Kidney capillary endothelial cell (primary cell): ENCODE results near the gene EPS8L2.

Source experiments
- DNase-seq: peaks from one replicate; pipeline ENCODE4 v3.0.0-alpha.2; 2018; ENCODE audit warnings: low spot score

EPS8L2 gene

GRCh38 chr11:704781-705645, 1.0 kb upstream of the EPS8L2 start:
- no peak for DNase-seq

DNA sequence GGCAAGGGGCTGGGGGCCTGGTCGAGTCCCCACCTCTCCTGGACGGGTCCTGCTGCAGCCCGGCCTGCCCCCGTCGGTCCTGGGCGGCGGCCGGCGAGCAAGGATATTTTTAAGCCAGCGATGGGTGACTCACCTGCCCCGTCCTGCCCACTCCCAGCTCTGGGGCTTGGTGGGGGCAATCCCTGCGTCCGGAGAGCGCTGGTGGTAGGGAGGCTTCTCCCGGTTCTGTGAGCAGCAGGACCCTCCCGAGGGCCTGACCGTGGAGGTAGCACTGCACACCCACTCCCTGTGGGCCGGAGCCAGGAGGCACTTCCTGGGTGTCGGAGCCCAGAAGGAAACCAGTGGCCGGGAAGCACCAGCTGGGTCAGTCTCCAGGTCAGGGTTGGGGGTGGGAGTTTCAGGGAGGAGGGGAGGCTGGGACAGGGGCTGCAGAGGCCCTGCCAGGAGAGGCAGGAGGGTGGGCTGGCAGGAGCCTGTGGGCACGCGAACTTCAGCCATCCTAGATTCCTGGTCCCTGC, 467 bp downstream of the EPS8L2 start:
- no peak for DNase-seq

DNA sequence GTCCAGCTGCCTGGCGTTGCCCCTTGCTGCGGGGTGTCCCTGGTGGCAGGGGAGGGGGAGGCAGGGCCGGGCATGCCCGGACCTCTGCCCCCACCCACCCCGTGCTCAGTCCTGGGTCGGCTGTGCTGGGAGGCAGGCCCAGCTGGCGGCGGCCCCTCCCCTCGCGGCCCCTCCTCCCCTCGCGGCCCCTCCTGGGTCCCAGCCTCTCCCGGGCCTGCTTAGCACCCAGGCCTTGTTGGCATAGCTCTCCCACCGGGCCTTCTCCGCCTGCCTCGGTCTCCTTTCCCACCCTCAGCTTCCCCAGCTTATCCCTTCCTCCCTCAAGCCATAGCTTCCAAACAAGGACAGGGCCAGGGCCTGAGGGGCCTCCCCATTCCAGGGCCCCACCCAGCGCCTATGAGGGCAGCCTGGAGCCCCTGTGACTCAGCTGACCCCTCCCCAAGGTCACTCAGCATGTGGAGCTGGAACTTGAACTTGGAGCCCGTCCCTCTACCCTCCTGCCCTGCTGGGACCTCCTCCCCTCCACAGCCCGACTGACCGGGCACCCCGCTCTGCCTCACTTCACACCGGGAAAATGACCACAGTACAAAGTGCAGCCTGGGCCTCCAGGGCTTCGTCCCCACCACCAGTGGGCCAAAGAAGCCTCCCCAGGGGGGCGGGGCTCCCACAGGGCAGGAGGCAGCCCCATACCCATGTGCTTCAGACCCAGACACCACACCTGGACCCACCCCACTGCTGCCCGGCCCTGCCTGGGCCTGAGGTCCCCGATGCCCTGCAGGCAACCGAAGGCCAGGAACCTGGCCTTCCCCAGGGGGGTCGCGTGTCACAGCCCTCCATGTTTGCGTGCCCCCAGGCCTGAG, 1.2 kb downstream of the EPS8L2 start:
- no peak for DNase-seq

GRCh38 chr11:707817-708420, 1.9 kb downstream of the EPS8L2 start:
- DNase-seq: no peak

- no peak for DNase-seq
Measured at GRCh38 chr11:708511-708910, 2.5 kb downstream of the EPS8L2 start.

DNA sequence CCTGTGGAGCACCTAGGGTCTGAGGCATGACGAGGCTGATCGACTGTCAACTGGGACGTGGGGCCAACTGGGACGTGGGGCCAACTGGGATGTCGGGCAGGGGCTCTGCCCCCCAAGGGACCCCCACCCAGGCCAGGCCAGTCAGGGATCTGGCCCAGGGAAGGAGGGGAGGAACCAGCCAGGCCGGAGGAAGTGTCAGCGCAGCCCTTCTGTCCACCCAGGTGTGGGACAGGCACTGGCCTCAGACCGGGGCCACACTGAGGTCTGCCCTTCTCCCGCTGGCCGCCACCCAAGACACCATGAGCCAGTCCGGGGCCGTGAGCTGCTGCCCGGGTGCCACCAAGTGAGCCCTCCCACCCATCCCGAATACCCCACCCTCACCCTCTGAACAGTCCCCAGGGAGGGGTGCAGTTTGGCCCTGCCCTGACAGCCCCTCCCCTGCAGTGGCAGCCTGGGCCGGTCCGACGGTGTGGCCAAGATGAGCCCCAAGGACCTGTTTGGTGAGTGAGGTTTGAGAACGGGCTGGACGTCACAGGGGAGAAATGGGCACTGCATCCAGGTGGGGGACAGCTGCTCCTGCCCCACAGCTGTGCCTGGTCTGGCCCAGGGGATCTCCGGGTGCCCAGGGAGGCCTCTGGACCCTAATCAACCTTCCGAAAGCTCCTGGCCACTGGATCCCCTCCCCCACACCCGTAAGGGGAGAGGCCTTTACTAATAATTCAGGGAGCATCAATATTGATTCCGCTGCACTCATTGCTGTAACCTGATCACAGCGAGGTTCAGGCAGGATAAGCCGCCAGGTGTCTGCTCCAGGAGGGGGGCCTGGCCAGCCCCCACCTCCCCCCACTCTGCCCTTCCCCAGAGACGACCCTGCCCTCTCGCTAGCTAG, 3.3 kb downstream of the EPS8L2 start:
- DNase-seq: no peak

DNA sequence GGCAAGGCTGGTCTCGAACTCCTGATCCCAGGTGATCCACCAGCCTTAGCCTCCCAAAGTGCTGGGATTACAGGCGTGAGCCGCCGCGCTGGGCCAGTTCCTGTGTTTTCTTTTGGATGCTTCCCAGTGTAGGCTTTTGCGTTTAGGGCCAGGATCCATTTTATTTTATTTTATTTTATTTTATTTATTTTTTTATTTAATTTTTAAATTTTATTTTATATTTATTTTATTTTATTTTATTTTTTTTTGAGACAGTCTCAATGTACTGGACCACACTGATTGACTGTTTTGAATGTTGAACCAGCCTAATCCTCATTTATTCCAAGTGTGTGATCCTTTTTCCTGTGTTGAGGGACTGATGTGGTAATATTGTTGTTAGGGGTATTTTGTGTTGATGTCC, 8.4 kb downstream of the EPS8L2 start:
- no peak for DNase-seq

DNA sequence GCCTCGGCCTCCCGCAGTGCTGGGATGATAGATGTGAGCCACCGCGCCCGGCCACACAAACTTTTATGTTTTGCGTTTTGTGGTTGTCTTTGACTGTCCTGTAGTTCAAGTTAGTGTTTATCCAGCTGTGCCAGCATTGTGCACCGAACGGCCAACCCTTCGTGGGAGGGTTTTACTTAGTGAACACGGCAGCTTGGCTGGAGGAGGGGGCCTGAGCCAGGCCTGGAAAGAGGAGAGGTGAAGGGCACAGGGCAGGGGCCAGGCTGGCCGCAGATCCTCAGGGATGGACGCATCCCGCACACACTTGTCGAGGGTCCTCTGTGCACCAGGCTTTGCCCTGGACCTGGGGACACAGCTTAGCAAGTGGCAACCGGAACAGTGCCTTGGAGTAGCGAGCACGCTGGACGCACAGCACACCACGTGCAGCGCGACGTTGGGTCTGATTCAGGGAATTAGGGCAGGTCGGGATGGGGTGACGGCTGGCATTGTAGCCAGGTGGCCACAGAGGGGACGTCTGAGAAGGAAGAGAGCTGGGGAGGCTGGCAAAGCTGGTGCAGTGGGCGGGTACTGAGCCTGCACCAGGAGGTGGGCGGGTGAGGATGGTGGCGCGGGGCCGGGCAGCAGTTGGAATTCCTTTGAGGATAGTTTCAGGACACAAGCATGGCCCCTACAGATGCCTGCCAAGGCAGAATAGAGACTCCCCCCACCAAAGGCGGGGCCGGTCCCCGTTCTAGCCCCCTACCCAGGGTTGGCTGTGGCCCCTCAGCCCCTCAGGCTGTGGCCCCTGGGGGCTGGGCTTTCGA, 13.4 kb downstream of the EPS8L2 start:
- no peak for DNase-seq

DNA sequence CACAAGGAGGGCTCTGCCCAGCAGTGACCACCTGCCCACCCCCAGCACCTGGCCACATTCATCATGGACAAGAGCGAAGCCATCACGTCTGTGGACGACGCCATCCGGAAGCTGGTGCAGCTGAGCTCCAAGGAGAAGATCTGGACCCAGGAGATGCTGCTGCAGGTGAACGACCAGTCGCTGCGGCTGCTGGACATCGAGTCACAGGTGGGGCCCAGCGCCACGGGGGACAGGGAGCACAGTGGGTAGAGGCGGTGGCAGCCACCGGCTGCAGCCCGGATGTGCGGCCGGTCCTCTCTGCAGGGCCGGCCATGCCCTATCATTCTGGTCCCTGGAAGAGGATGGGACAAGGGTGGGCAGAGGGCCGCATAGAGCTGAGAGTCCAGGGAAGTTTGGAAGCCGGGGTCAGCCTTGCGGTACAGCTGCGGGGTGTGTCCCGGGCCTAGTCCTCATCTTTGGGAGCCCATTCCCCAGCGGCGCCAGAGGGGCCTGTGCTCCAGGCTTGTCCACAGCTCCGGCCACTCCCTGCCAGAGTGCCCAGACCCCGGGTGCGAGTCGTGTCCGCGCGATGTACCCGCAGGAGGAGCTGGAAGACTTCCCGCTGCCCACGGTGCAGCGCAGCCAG, 14.1 kb downstream of the EPS8L2 start:
- no peak for DNase-seq

DNA sequence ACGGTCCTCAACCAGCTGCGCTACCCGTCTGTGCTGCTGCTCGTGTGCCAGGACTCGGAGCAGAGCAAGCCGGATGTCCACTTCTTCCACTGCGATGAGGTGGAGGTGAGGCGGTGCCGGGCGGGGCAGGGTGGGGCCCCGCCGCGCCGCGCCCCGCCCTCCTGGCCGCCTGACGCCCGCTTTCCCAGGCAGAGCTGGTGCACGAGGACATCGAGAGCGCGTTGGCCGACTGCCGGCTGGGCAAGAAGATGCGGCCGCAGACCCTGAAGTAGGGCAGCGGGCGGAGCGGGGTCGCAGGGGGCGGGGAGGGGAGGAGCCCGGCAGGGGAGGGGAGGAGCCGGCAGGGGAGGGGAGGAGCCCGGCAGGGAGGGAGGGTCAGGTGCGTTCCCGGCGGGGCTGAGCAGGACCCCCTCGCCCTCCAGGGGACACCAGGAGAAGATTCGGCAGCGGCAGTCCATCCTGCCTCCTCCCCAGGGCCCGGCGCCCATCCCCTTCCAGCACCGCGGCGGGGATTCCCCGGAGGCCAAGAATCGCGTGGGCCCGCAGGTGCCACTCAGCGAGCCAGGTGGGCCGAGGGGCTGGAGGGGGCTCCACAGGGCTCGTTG, 14.7 kb downstream of the EPS8L2 start:
- no peak for DNase-seq

GRCh38 chr11:721247-721740, 15.3 kb downstream of the EPS8L2 start:
- no peak for DNase-seq

DNA sequence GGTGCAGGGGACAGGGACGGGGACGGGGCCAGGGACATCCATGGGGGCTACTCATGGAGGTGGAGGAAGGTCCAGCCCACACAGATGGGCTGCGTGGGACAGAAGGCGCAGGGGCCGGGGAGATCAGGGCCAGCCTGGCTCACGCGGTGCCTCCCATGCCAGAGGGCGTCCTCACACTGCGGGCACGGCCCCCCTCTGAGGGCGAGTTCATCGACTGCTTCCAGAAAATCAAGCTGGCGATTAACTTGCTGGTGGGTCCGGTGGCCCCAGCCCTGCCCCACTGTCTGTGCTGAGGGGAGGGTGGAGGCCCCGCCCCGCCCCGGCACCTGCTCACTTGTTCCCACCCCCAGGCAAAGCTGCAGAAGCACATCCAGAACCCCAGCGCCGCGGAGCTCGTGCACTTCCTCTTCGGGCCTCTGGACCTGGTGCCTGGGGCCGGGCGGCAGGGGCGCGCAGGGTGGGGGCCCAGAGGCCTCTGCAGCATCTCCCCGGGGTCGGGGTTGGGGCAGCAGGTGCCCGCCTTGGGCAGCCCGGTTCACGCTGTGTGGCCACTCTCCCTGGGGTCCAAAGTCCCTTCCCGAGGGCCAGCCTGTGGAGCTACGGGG, 15.8 kb downstream of the EPS8L2 start:
- no peak for DNase-seq

DNA sequence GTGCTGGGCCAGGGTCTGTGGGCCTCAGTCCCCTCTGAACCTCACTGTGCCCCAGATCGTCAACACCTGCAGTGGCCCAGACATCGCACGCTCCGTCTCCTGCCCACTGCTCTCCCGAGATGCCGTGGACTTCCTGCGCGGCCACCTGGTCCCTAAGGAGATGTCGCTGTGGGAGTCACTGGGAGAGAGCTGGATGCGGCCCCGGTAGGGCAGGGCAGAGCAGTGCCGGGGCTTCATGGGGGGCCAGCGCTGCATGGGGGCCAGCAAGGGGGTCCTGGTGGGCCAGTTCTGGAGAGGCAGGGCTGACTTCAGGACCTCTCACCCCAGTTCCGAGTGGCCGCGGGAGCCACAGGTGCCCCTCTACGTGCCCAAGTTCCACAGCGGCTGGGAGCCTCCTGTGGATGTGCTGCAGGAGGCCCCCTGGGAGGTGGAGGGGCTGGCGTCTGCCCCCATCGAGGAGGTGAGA, 16.3 kb downstream of the EPS8L2 start:
- DNase-seq: no peak

GRCh38 chr11:723120-723883, 17.3 kb downstream of the EPS8L2 start:
- DNase-seq: peak; percentile 58

GRCh38 chr11:724049-724777, 18.2 kb downstream of the EPS8L2 start:
- DNase-seq: no peak

- no peak for DNase-seq
Measured at GRCh38 chr11:724778-725386, 18.9 kb downstream of the EPS8L2 start.

DNA sequence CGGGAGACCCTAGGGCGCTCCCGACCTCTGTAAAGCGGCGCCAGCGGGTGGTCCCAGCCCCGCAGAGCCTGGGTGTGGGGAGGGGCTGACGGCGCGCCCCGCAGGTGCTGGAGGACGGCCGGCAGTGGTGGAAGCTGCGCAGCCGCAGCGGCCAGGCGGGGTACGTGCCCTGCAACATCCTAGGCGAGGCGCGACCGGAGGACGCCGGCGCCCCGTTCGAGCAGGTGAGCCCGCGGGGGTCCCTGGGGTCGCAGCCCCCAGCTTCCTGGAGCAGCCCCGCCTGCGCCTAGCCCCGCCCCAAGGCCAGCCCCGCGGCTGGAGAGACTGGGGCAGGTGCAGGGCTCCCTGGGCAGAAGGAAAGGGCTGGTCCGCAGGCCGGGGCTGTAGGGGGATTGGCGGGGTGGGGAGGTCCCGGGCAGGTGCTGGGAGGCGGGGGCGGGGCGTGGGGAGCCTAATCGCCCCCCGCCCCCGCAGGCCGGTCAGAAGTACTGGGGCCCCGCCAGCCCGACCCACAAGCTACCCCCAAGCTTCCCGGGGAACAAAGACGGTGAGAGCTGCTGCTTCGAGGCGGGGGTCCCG, 19.7 kb downstream of the EPS8L2 start:
- no peak for DNase-seq
